H1 (cell line): Measurements from ENCODE around the gene PTCHD4. TPM values are rescaled to one million over a fixed set of nuclear protein-coding genes. Genes with fewer than 3 reads are reported as not detected.

Experiments
- CREB1 ChIP-seq: IDR thresholded peaks from 2 replicates; pipeline ENCODE4 v1.6.1; 2012; ENCODE audit warnings: inconsistent platforms
- GABPA ChIP-seq: IDR thresholded peaks from 2 replicates; pipeline ENCODE4 v1.6.1; 2011; ENCODE audit warnings: mild to moderate bottlenecking, low read length, moderate library complexity, borderline replicate concordance; ENCODE audit not compliant: insufficient read depth
- POU5F1 ChIP-seq: IDR thresholded peaks from 2 replicates; pipeline ENCODE4 v1.6.1; 2011; ENCODE audit warnings: low read depth, mild to moderate bottlenecking, low read length, moderate library complexity
- SRF ChIP-seq: IDR thresholded peaks from 2 replicates; pipeline ENCODE4 v1.6.1; 2011; ENCODE audit warnings: mild to moderate bottlenecking, low read depth, low read length, moderate library complexity
- polyA plus RNA-seq, 7 experiments: library from polyadenylated mRNA; depleted of rRNA in 3 of 7; stranded (reverse) in 5 of 7; unstranded in 2 of 7; fragments of >200 nt in 5 of 7; fragments of 200-250 nt in 2 of 7; gene quantifications; 1 replicate in 5 of 7; 2 replicates in 1 of 7; 4 replicates in 1 of 7; pipeline versions ENCODE4 v1.2.1 to v1.2.3, GENCODE V29; 2011 to 2013; ENCODE audit warnings: missing spikeins in 2 of 7, mixed read lengths in 2 of 7
- total RNA-seq: library from RNA; stranded (reverse); fragmentation: NEBNext Ultra II Directional; extraction: Animal tissue kit (Norgen Biotek cat#: 25700); gene quantifications from 2 replicates; pipeline ENCODE4 v1.2.1, GENCODE V29; 2021
- TF ChIP-seq, protein P1 (sequence below): fragments of 300-600 bp; sonication (generic); IDR thresholded peaks from 2 replicates; pipeline ENCODE4 v1.7.1; 2012; ENCODE audit warnings: low read length, moderate library complexity, mild to moderate bottlenecking, inconsistent platforms; ENCODE audit not compliant: insufficient replicate concordance

The PTCHD4 gene
- total and polyA plus RNA-seq, 2 of the 8 experiments (the other 6 are each of a cell fraction or from before 2014, with no cell fraction given) = 0.17 to 0.37 TPM

DNA sequence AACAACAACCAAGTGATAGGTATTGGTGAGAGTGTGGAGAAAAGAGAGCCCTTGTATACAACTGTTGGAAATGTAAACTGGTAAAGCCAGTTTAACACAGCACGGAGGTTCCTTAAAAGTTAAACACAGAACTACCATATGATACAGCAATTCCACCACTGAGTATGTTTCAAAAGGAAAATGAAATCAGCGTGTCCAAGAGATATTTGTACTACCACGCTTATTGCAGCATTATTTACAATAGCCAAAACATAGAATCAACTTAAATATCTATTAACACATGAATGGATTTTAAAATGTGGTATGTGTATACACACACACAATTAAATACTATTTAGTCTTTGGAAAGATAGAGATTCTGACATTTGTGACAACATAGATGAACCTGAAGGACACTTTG lies 1.1 kb downstream of the PTCHD4 start (continued):
- TF ChIP-seq, protein P1, sequence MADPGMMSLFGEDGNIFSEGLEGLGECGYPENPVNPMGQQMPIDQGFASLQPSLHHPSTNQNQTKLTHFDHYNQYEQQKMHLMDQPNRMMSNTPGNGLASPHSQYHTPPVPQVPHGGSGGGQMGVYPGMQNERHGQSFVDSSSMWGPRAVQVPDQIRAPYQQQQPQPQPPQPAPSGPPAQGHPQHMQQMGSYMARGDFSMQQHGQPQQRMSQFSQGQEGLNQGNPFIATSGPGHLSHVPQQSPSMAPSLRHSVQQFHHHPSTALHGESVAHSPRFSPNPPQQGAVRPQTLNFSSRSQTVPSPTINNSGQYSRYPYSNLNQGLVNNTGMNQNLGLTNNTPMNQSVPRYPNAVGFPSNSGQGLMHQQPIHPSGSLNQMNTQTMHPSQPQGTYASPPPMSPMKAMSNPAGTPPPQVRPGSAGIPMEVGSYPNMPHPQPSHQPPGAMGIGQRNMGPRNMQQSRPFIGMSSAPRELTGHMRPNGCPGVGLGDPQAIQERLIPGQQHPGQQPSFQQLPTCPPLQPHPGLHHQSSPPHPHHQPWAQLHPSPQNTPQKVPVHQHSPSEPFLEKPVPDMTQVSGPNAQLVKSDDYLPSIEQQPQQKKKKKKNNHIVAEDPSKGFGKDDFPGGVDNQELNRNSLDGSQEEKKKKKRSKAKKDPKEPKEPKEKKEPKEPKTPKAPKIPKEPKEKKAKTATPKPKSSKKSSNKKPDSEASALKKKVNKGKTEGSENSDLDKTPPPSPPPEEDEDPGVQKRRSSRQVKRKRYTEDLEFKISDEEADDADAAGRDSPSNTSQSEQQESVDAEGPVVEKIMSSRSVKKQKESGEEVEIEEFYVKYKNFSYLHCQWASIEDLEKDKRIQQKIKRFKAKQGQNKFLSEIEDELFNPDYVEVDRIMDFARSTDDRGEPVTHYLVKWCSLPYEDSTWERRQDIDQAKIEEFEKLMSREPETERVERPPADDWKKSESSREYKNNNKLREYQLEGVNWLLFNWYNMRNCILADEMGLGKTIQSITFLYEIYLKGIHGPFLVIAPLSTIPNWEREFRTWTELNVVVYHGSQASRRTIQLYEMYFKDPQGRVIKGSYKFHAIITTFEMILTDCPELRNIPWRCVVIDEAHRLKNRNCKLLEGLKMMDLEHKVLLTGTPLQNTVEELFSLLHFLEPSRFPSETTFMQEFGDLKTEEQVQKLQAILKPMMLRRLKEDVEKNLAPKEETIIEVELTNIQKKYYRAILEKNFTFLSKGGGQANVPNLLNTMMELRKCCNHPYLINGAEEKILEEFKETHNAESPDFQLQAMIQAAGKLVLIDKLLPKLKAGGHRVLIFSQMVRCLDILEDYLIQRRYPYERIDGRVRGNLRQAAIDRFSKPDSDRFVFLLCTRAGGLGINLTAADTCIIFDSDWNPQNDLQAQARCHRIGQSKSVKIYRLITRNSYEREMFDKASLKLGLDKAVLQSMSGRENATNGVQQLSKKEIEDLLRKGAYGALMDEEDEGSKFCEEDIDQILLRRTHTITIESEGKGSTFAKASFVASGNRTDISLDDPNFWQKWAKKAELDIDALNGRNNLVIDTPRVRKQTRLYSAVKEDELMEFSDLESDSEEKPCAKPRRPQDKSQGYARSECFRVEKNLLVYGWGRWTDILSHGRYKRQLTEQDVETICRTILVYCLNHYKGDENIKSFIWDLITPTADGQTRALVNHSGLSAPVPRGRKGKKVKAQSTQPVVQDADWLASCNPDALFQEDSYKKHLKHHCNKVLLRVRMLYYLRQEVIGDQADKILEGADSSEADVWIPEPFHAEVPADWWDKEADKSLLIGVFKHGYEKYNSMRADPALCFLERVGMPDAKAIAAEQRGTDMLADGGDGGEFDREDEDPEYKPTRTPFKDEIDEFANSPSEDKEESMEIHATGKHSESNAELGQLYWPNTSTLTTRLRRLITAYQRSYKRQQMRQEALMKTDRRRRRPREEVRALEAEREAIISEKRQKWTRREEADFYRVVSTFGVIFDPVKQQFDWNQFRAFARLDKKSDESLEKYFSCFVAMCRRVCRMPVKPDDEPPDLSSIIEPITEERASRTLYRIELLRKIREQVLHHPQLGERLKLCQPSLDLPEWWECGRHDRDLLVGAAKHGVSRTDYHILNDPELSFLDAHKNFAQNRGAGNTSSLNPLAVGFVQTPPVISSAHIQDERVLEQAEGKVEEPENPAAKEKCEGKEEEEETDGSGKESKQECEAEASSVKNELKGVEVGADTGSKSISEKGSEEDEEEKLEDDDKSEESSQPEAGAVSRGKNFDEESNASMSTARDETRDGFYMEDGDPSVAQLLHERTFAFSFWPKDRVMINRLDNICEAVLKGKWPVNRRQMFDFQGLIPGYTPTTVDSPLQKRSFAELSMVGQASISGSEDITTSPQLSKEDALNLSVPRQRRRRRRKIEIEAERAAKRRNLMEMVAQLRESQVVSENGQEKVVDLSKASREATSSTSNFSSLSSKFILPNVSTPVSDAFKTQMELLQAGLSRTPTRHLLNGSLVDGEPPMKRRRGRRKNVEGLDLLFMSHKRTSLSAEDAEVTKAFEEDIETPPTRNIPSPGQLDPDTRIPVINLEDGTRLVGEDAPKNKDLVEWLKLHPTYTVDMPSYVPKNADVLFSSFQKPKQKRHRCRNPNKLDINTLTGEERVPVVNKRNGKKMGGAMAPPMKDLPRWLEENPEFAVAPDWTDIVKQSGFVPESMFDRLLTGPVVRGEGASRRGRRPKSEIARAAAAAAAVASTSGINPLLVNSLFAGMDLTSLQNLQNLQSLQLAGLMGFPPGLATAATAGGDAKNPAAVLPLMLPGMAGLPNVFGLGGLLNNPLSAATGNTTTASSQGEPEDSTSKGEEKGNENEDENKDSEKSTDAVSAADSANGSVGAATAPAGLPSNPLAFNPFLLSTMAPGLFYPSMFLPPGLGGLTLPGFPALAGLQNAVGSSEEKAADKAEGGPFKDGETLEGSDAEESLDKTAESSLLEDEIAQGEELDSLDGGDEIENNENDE = peak; percentile 64
- TF ChIP-seq CREB1 (no peak), POU5F1 (no peak), GABPA (no peak), SRF (no peak)
- TF ChIP-seq, all 59 proteins: peak for 1
